OCI-LY7 (cell line): Measurements from ENCODE around the gene SREK1IP1. TPM values are rescaled to one million over a fixed set of nuclear protein-coding genes. Genes with fewer than 3 reads are reported as not detected.
"Not testable (repeated sequence)": the region's sequence is repeated elsewhere in the genome, so short reads cannot be mapped to it uniquely, and the experiment has no call there.

Experiments used
- BruUV-seq: library from RNA; stranded (reverse); fragments of 400-500 nt; replicated peaks from 2 replicates; lab custom pipeline; 2021; lab: Mats Ljungman, UMichigan
- CTCF ChIA-PET: fragments of 300-600 bp; sonication (Branson Sonifier 250); formaldehyde crosslinking; loops from one replicate; lab custom pipeline; 2022; ENCODE audit warnings: antibody characterized with exemption; ENCODE audit not compliant: unreplicated experiment; lab: Charles Lee
- POLR2A ChIA-PET: fragments of 300-600 bp; sonication (Branson Sonifier 250); formaldehyde crosslinking; loops from one replicate; lab custom pipeline; 2022; ENCODE audit warnings: antibody characterized with exemption; lab: Charles Lee
- DNase-seq: peaks from one replicate; pipeline ENCODE4 v3.0.0-alpha.2; 2015; ENCODE audit warnings: low spot score
- H2AFZ ChIP-seq: fragments of 200-600 bp; sonication (generic), shearing (Covaris generic); 2 replicates; pipeline ENCODE4 v1.6.1; 2014; ENCODE audit warnings: mild to moderate bottlenecking, antibody characterized with exemption, low read length, moderate library complexity
- H3K27ac ChIP-seq: fragments of 200-600 bp; sonication (generic); 2 replicates; pipeline ENCODE4 v1.5.1; 2014; ENCODE audit warnings: mixed run types, low read depth, mild to moderate bottlenecking, moderate library complexity, low read length, inconsistent platforms; ENCODE audit not compliant: poor library complexity, severe bottlenecking
- H3K36me3 ChIP-seq: fragments of 200-600 bp; sonication (generic); 2 replicates; pipeline ENCODE4 v1.6.1; 2014; ENCODE audit warnings: mild to moderate bottlenecking, antibody characterized with exemption, low read length, moderate library complexity, mixed read lengths; ENCODE audit not compliant: insufficient read depth
- H3K4me1 ChIP-seq: fragments of 200-600 bp; sonication (generic); 2 replicates; pipeline ENCODE4 v1.5.1; 2014; ENCODE audit warnings: mild to moderate bottlenecking, low read length; ENCODE audit not compliant: insufficient read depth, poor library complexity, severe bottlenecking
- H3K4me2 ChIP-seq: fragments of 200-600 bp; sonication (generic); 2 replicates; pipeline ENCODE4 v1.6.1; 2014; ENCODE audit warnings: mild to moderate bottlenecking, low read length
- H3K4me3 ChIP-seq: fragments of 200-600 bp; sonication (generic); 2 replicates; pipeline ENCODE4 v1.5.1; 2014; ENCODE audit warnings: mild to moderate bottlenecking, low read depth, low read length; ENCODE audit not compliant: poor library complexity, severe bottlenecking
- H3K79me2 ChIP-seq: fragments of 200-600 bp; sonication (generic); 2 replicates; pipeline ENCODE4 v1.6.1; 2016; ENCODE audit warnings: low read depth, mild to moderate bottlenecking, low read length, moderate library complexity, mixed read lengths; ENCODE audit not compliant: insufficient read depth
- H3K9me2 ChIP-seq: fragments of 200-600 bp; sonication (generic); 2 replicates; pipeline ENCODE4 v1.6.1; 2016; ENCODE audit warnings: mild to moderate bottlenecking, low read length, mixed read lengths; ENCODE audit not compliant: insufficient read depth
- H3K9me3 ChIP-seq: fragments of 200-600 bp; sonication (generic); 2 replicates; pipeline ENCODE4 v1.6.1; 2014; ENCODE audit warnings: mild to moderate bottlenecking, mixed run types, low read length, mixed read lengths
- H4K20me1 ChIP-seq: fragments of 200-600 bp; sonication (generic); 2 replicates; pipeline ENCODE4 v1.6.1; 2014; ENCODE audit warnings: mild to moderate bottlenecking, antibody characterized with exemption, low read length, moderate library complexity, mixed read lengths; ENCODE audit not compliant: insufficient read depth
- EZH2phosphoT487 ChIP-seq: fragments of 200-600 bp; sonication (generic); IDR thresholded peaks from 2 replicates; pipeline ENCODE4 v1.6.1; 2018; ENCODE audit warnings: low read depth, borderline replicate concordance, mild to moderate bottlenecking, mixed run types, antibody characterized with exemption, low read length, moderate library complexity, mixed read lengths
- intact Hi-C: fragments of 100-400 bp; cut with micrococcal nuclease; formaldehyde crosslinking; loops from one replicate; pipeline ENCODE4 v1.10.0; 2022; ENCODE audit not compliant: unreplicated experiment
- total RNA-seq, 2 experiments: library from RNA; depleted of rRNA in 1 of 2; stranded (reverse); fragments of >200 nt in 1 of 2; shearing (Covaris generic) in 1 of 2; gene quantifications; 2 replicates each; pipeline ENCODE4 v1.2.3, GENCODE V29; 2014 to 2022
- TF ChIP-seq, protein P1 (sequence below): fragments of 200-600 bp; sonication (generic); conservative IDR thresholded peaks from 2 replicates; pipeline ENCODE4 v1.5.1; 2014; ENCODE audit warnings: mild to moderate bottlenecking, antibody characterized with exemption, low read length, moderate library complexity, mixed read lengths

Gene SREK1IP1
- total RNA-seq, 2 experiments from 2014 or later, result 4.8 to 23.0 TPM

GRCh38 chr5:64722588-64722987 lies 45.9 kb downstream of the SREK1IP1 start:
- intact Hi-C loops, result no loop called here
- CTCF ChIA-PET, result no interaction called here
- no peak for DNase-seq
- Histone ChIP-seq H3K36me3 (peaks cover 13% of the 10 kb centered on the region; the same call in 1 of the 2 replicates), H3K4me1 (no peaks in the 10 kb centered on the region), H2AFZ (no peak overlapping the region), H3K79me2 (no peaks in the 10 kb centered on the region), H3K9me3 (no peaks in the 10 kb centered on the region), H4K20me1 (no peaks in the 10 kb centered on the region), H3K9me2 (no peaks in the 10 kb centered on the region), H3K4me2 (no peak overlapping the region), H3K27ac (no peak overlapping the region), H3K4me3 (no peak overlapping the region)
- no peak for TF ChIP-seq EZH2phosphoT487
- TF ChIP-seq, protein P1, sequence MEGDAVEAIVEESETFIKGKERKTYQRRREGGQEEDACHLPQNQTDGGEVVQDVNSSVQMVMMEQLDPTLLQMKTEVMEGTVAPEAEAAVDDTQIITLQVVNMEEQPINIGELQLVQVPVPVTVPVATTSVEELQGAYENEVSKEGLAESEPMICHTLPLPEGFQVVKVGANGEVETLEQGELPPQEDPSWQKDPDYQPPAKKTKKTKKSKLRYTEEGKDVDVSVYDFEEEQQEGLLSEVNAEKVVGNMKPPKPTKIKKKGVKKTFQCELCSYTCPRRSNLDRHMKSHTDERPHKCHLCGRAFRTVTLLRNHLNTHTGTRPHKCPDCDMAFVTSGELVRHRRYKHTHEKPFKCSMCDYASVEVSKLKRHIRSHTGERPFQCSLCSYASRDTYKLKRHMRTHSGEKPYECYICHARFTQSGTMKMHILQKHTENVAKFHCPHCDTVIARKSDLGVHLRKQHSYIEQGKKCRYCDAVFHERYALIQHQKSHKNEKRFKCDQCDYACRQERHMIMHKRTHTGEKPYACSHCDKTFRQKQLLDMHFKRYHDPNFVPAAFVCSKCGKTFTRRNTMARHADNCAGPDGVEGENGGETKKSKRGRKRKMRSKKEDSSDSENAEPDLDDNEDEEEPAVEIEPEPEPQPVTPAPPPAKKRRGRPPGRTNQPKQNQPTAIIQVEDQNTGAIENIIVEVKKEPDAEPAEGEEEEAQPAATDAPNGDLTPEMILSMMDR, result no peak
- POLR2A ChIA-PET, result interaction anchor here (0.6 to 1.3 kb wide), 3 partner anchors 15 to 61 kb away, joined by 3 to 5 read pairs (median 3); no protein-coding TSS in a partner anchor
- no TSS peak for BruUV-seq

DNA sequence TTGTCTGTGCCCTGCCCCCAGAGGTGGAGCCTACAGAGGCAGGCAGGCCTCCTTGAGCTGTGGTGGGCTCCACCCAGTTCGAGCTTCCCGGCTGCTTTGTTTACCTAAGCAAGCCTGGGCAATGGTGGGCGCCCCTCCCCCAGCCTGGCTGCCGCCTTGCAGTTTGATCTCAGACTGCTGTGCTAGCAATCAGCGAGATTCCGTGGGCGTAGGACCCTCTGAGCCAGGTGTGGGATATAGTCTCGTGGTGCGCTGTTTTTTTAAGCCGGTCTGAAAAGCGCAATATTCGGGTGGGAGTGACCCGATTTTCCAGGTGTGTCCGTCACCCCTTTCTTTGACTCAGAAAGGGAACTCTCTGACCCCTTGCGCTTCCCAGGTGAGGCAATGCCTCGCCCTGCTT lies 54.0 kb downstream of the SREK1IP1 start:
- H4K20me1 ChIP-seq, H2AFZ ChIP-seq, H3K4me3 ChIP-seq, H3K79me2 ChIP-seq, intact Hi-C loops, H3K9me2 ChIP-seq, H3K4me1 ChIP-seq, H3K9me3 ChIP-seq, CTCF ChIA-PET, H3K36me3 ChIP-seq, DNase-seq, POLR2A ChIA-PET, H3K4me2 ChIP-seq, BruUV-seq, H3K27ac ChIP-seq: not testable (repeated sequence)

DNA sequence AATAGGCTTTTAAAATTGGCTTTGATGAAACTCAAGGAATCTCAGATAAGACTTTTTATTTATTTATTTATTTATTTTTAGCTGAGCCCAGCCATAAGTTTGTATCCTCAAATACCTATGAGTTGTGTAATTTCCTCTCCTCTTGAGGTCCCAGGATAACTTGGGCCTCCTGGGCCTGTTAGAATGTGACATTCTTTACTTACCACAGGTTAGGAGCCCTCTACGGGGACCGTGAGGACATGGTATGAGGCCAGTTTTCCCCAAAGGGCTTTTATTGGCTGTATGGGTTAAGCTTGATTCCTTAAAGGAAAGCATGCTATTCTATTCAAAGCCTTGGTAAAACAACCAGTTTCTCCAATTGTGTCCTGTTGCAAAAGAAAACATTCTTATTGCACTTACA lies 61.3 kb downstream of the SREK1IP1 start:
- no peaks in the 10 kb centered on the region for H3K79me2 ChIP-seq
- no peak for TF ChIP-seq EZH2phosphoT487
- TF ChIP-seq, protein P1, result no peak
- H3K9me2 ChIP-seq, result no peaks in the 10 kb centered on the region
- H3K27ac ChIP-seq, result no peak overlapping the region
- intact Hi-C loops, result no loop called here
- H3K4me3 ChIP-seq, result no peak overlapping the region
- H3K4me2 ChIP-seq, result no peak overlapping the region
- DNase-seq, result no peak
- POLR2A ChIA-PET, result interaction anchor here (0.8 to 1.2 kb wide), 2 partner anchors 16 to 59 kb away, joined by 3 to 5 read pairs; no protein-coding TSS in a partner anchor
- no peaks in the 10 kb centered on the region for H4K20me1 ChIP-seq
- H3K9me3 ChIP-seq, result no peaks in the 10 kb centered on the region
- BruUV-seq, result no TSS peak
- CTCF ChIA-PET, result no interaction called here
- H2AFZ ChIP-seq, result no peak overlapping the region
- H3K4me1 ChIP-seq, result no peaks in the 10 kb centered on the region
- no peaks in the 10 kb centered on the region for H3K36me3 ChIP-seq

- BruUV-seq, intact Hi-C loops, H4K20me1 ChIP-seq, H3K9me2 ChIP-seq, H3K4me1 ChIP-seq, DNase-seq, H3K4me3 ChIP-seq, H2AFZ ChIP-seq, CTCF ChIA-PET, H3K9me3 ChIP-seq, H3K36me3 ChIP-seq, H3K79me2 ChIP-seq, H3K4me2 ChIP-seq, H3K27ac ChIP-seq: not testable (repeated sequence)
- POLR2A ChIA-PET, result interaction anchor here (0.6 to 1.2 kb wide), 2 partner anchors 31 to 170 kb away, joined by 3 to 4 read pairs; no protein-coding TSS in a partner anchor
Measured at GRCh38 chr5:64706074-64706473, 62.4 kb downstream of the SREK1IP1 start.
